Type B pancreatic cell (in vitro differentiated cells): ENCODE results near the gene GALM. TPM values are rescaled to one million over a fixed set of nuclear protein-coding genes. Genes with fewer than 3 reads are reported as not detected.

Experiments used
- DNase-seq: peaks from one replicate; pipeline ENCODE4 v3.0.0; 2021; ENCODE audit warnings: mixed read lengths; ENCODE audit not compliant: unreplicated experiment; ENCODE audit errors: extremely low spot score
- H3K27ac Mint-ChIP-seq: 2 replicates; pipeline ENCODE4 v1.8.0; 2021; ENCODE audit warnings: mild to moderate bottlenecking, mixed read lengths
- H3K27me3 Mint-ChIP-seq: 2 replicates; pipeline ENCODE4 v1.8.0; 2021; ENCODE audit warnings: mixed read lengths
- H3K36me3 Mint-ChIP-seq: 2 replicates; pipeline ENCODE4 v1.8.0; 2021; ENCODE audit warnings: mixed read lengths
- H3K4me1 Mint-ChIP-seq: one replicate; pipeline ENCODE4 v1.8.0; 2021; ENCODE audit warnings: mixed read lengths; ENCODE audit not compliant: unreplicated experiment
- H3K4me3 Mint-ChIP-seq: 2 replicates; pipeline ENCODE4 v1.8.0; 2021; ENCODE audit warnings: mild to moderate bottlenecking, mixed read lengths
- H3K9me3 Mint-ChIP-seq: 2 replicates; pipeline ENCODE4 v1.8.0; 2021; ENCODE audit warnings: mixed read lengths
- CTCF ChIP-seq: fragments of 200-600 bp; sonication (generic); conservative IDR thresholded peaks from 2 replicates; pipeline ENCODE4 v1.5.0; 2021; ENCODE audit warnings: antibody characterized with exemption, mild to moderate bottlenecking
- total RNA-seq: library from RNA; stranded (reverse); gene quantifications from 2 replicates; pipeline ENCODE4 v1.2.1, GENCODE V29; 2021; ENCODE audit warnings: low replicate concordance

GALM gene
- total RNA-seq, 1 donor from 2014 or later: 16.1 TPM

- TF ChIP-seq CTCF: no peak
- H3K4me3 Mint-ChIP-seq: no peak overlapping the region
- H3K9me3 Mint-ChIP-seq: peaks cover 9% of the 10 kb centered on the region
- peaks cover 8% of the 10 kb centered on the region for H3K36me3 Mint-ChIP-seq
- peaks cover 15% of the 10 kb centered on the region for H3K4me1 Mint-ChIP-seq
- no peaks in the 10 kb centered on the region for H3K27me3 Mint-ChIP-seq
- H3K27ac Mint-ChIP-seq: no peak overlapping the region
- no peak for DNase-seq
Observed at GRCh38 chr2:38722271-38723061, 56.6 kb downstream of the GALM start.

DNA sequence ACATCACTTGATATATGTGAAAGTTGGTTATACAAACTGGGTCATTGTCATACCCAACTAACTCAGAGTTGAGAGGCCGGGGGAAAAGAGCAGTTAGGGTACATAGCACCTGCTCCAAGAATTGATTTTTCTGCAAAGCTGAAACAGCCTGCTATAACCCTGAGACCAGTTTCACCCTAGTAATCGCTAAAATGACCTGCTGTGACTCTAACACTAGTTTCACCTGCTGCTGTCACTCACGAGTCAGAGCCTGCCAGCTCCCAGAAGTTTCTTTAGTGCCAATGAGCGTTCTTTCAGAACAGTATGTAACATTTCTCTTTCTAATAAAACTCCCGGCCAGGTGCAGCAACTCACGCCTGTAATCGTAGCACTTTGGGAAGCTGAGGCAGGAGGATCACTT is 57.3 kb downstream of the GALM start:
- peaks cover 8% of the 10 kb centered on the region for H3K36me3 Mint-ChIP-seq
- peaks cover 9% of the 10 kb centered on the region for H3K9me3 Mint-ChIP-seq
- H3K27me3 Mint-ChIP-seq: no peaks in the 10 kb centered on the region
- no peak for TF ChIP-seq CTCF
- DNase-seq: no peak
- peaks cover 15% of the 10 kb centered on the region for H3K4me1 Mint-ChIP-seq
- no peak overlapping the region for H3K4me3 Mint-ChIP-seq
- H3K27ac Mint-ChIP-seq: no peak overlapping the region

DNA sequence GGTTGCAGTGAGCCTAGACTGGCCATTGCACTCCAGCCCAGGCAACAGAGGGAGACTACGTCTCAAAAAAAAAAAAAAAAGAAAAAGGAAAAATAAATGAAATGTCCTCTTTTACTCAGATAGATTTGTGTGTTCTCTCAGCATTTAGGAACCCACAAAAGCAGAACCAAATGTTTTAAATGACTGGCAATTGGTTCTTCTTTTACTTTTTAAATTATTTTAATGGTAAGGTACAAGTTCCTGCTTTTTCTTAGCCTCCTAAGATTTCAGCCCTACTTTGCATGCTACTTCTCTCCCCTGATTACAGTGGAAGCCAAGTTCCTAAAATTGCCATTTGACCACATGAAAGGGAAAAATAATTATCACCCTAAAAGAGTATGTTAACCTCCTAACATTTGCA is 61.7 kb downstream of the GALM start:
- Mint-ChIP-seq H3K27ac (no peak overlapping the region), H3K36me3 (peaks cover 3% of the 10 kb centered on the region), H3K9me3 (no peaks in the 10 kb centered on the region), H3K4me1 (peaks cover 4% of the 10 kb centered on the region), H3K27me3 (no peaks in the 10 kb centered on the region), H3K4me3 (no peak overlapping the region)
- TF ChIP-seq CTCF: no peak
- DNase-seq: no peak

DNA sequence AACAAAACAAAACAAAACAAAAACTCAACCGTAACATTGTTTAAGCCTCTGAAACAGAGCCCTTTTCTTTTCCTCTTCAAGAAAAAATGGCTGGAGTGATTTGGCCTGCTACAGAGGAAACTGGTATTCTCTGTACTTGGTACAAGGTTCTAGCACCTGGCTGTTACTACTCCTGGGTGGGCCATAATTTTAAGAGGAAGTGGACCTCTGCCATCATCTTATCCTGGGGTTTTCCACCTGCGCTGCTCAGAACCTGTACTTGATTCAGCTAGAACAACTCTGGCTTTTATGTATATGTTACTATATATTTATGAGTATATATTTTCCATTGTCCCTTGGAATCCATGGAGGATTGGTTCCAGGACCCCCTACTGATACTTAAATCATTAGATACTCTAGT is 62.8 kb downstream of the GALM start:
- H3K4me3 Mint-ChIP-seq: no peak overlapping the region
- no peak for TF ChIP-seq CTCF
- H3K27ac Mint-ChIP-seq: no peak overlapping the region
- no peaks in the 10 kb centered on the region for H3K27me3 Mint-ChIP-seq
- no peak for DNase-seq
- no peaks in the 10 kb centered on the region for H3K9me3 Mint-ChIP-seq
- H3K4me1 Mint-ChIP-seq: peaks cover 4% of the 10 kb centered on the region
- peaks cover 8% of the 10 kb centered on the region for H3K36me3 Mint-ChIP-seq

DNA sequence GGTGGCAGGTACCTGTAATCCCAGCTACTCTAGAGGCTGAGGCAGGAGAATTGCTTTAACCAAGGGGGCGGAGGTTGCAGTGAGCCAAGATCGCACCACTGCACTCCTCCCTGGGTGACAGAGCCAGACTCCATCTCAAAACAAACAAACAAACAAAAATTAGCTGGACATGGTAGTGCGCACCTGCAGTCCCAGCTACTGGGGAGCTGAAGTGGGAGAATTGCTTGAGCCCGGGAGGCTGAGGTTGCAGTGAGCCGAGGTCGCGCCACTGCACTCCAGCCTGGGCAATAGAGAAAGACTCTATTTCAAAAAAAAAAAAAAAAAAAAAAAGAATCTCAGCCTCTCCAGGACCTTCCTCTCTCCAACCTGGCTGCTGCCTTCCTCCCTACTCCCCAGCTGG is 65.2 kb downstream of the GALM start:
- no peak overlapping the region for H3K27ac Mint-ChIP-seq

More for the DNA sequence above, 65.2 kb downstream of the GALM start:
- Mint-ChIP-seq H3K27me3 (no peaks in the 10 kb centered on the region), H3K36me3 (peaks cover 10% of the 10 kb centered on the region), H3K4me3 (no peak overlapping the region), H3K9me3 (no peaks in the 10 kb centered on the region), H3K4me1 (peaks cover 12% of the 10 kb centered on the region)
- no peak for TF ChIP-seq CTCF
- no peak for DNase-seq
